ENCODE results near the gene ZNF771.

ZNF771 gene

GRCh38 chr16:30407102-30407803 lies at the start of gene ZNF771:
Gene ZNF771, plus strand, starts transcription at chr16:30407606. Its CDS starts 448 bp downstream, at chr16:30408054.
- Histone ChIP-seq H3K4me2 (ENCODE audit: insufficient read depth, low read length) (peak within 1 kb of the TSS; percentile 72), H3K36me3 (ENCODE audit: insufficient read depth, low read length) (peaks cover 26% of the 10 kb centered on the region), H3K27me3 (ENCODE audit: insufficient read depth, low read length, poor library complexity) (no peaks in the 10 kb centered on the region), H3K9me3 (ENCODE audit: insufficient read depth, low read length, severe bottlenecking) (no peaks in the 10 kb centered on the region), H3K4me3 (ENCODE audit: low read depth in 1 of 2, low read length in 2 of 2) (peak within 1 kb of the TSS; percentile 70 to 78), H4K20me1 (ENCODE audit: insufficient read depth, low read length) (peaks cover 10% of the 10 kb centered on the region; the same call in 1 of the 2 replicates), H3K4me1 (ENCODE audit: insufficient read depth, low read length) (peaks cover 47% of the 10 kb centered on the region), H3K27ac (ENCODE audit: low read length) (peak within 1 kb of the TSS; percentile 78), H3K9ac (ENCODE audit: low read depth, low read length) (peak within 1 kb of the TSS; percentile 78), H3K79me2 (ENCODE audit: insufficient read depth, low read length) (peaks cover 41% of the 10 kb centered on the region), H2AFZ (ENCODE audit: low read depth, low read length) (peak within 1 kb of the TSS; percentile 75)
- TF ChIP-seq EZH2 (IDR thresholded peaks at IDR 0.05; ENCODE audit: borderline replicate concordance, low read depth, low read length, severe bottlenecking) (no peak), CTCF (IDR thresholded peaks at IDR 0.05; ENCODE audit: borderline replicate concordance, extremely low read depth, low read length, poor library complexity, severe bottlenecking) (peak; percentile 30)
- DNase-seq (peak; percentile 93), ATAC-seq (ENCODE audit: insufficient read depth, low read depth) (peak; percentile 84)

DNA sequence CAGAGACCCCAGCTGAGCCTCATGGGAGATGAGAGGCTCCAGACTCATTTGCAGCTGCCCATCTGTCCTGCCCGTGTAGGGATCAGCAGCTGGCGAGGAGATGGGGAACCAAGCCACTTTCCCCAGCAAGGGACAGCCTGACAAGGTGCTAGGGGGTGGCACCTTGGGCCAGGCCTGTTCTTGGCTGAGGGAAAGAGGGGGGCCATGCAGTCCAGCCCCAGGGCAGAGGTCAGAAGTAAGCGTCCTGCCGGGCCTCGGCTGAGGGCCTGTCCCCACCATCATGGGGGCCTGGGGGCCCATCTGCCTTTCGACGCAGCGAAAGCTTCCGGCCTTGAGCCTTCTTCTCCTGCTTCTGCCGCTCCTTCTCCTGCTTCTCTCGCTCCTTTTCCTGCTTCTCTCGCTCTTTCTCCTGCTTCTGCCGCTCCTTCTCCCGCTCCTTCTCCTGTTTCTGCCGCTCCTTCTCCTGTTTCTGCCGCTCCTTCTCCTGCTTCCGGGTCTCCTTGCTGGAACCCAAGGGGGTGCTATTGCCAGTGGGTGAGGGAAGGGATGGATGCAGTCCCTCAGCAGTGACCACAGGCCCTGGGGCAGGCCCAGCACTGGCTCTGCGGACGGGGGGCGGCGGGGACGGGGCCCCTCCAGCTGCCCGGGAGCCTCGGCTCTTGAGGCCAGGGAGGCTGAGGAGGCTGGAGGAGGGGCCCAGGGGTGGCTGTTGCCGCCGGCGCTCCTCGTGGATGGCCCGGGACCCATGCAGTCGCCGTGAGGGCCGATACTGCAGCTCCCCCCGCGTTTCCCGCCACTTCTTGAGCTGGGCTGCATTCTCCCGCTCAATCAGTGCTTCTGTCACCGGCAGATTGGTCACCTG lies 49.5 kb upstream of the ZNF771 start:
- no peak for DNase-seq
- peaks cover 50% of the 10 kb centered on the region for H3K79me2 ChIP-seq (ENCODE audit: insufficient read depth, low read length)

GRCh38 chr16:30358577-30358936 lies 48.8 kb upstream of the ZNF771 start:
- Histone ChIP-seq H3K27ac (ENCODE audit: low read length) (no peak overlapping the region), H3K4me2 (ENCODE audit: insufficient read depth, low read length) (no peak overlapping the region), H4K20me1 (ENCODE audit: insufficient read depth, low read length) (peaks cover 12% of the 10 kb centered on the region; the same call in 1 of the 2 replicates), H3K4me1 (ENCODE audit: insufficient read depth, low read length) (peaks cover 36% of the 10 kb centered on the region), H3K36me3 (ENCODE audit: insufficient read depth, low read length) (peaks cover 70% of the 10 kb centered on the region), H3K79me2 (ENCODE audit: insufficient read depth, low read length) (peaks cover 50% of the 10 kb centered on the region), H2AFZ (ENCODE audit: low read depth, low read length) (no peak overlapping the region), H3K9ac (ENCODE audit: low read depth, low read length) (no peak overlapping the region), H3K27me3 (ENCODE audit: insufficient read depth, low read length, poor library complexity) (no peaks in the 10 kb centered on the region), H3K9me3 (ENCODE audit: insufficient read depth, low read length, severe bottlenecking) (no peaks in the 10 kb centered on the region), H3K4me3 (ENCODE audit: low read depth in 1 of 2, low read length in 2 of 2) (no peak overlapping the region)
- peak; percentile 18 for TF ChIP-seq CTCF (IDR thresholded peaks at IDR 0.05; ENCODE audit: borderline replicate concordance, extremely low read depth, low read length, poor library complexity, severe bottlenecking)
- TF ChIP-seq EZH2 (IDR thresholded peaks at IDR 0.05; ENCODE audit: borderline replicate concordance, low read depth, low read length, severe bottlenecking) = no peak
- no peak for DNase-seq
- no peak for ATAC-seq (ENCODE audit: insufficient read depth, low read depth)

More for the DNA sequence above, 49.5 kb upstream of the ZNF771 start:
- Histone ChIP-seq H3K27me3 (ENCODE audit: insufficient read depth, low read length, poor library complexity) (no peaks in the 10 kb centered on the region), H2AFZ (ENCODE audit: low read depth, low read length) (no peak overlapping the region), H3K9me3 (ENCODE audit: insufficient read depth, low read length, severe bottlenecking) (no peaks in the 10 kb centered on the region), H3K4me1 (ENCODE audit: insufficient read depth, low read length) (peaks cover 43% of the 10 kb centered on the region), H4K20me1 (ENCODE audit: insufficient read depth, low read length) (peaks cover 17% of the 10 kb centered on the region), H3K9ac (ENCODE audit: low read depth, low read length) (no peak overlapping the region), H3K4me2 (ENCODE audit: insufficient read depth, low read length) (no peak overlapping the region), H3K27ac (ENCODE audit: low read length) (no peak overlapping the region; the same call in 1 of the 2 replicates), H3K36me3 (ENCODE audit: insufficient read depth, low read length) (peaks cover 70% of the 10 kb centered on the region), H3K4me3 (ENCODE audit: low read depth in 1 of 2, low read length in 2 of 2) (no peak overlapping the region)
- ATAC-seq (ENCODE audit: insufficient read depth, low read depth) = no peak
- TF ChIP-seq CTCF (IDR thresholded peaks at IDR 0.05; ENCODE audit: borderline replicate concordance, extremely low read depth, low read length, poor library complexity, severe bottlenecking) = no peak
- TF ChIP-seq EZH2 (IDR thresholded peaks at IDR 0.05; ENCODE audit: borderline replicate concordance, low read depth, low read length, severe bottlenecking) = no peak
